Left ventricle myocardium inferior (tissue), 1 donor: ENCODE results near the gene PARVG. TPM values are rescaled to one million over a fixed set of nuclear protein-coding genes. Genes with fewer than 3 reads are reported as not detected.
A peak's percentile ranks its signal among the peaks of the same experiment; 100 is the strongest.

ENCODE experiments used
- DNase-seq: peaks from one replicate; pipeline ENCODE4 v3.0.0-alpha.2; 2020
- H3K27ac ChIP-seq: fragments of 200-600 bp; replicated peaks from 2 replicates; pipeline ENCODE4 v1.8.0; 2021
- H3K27me3 ChIP-seq: fragments of 200-600 bp; 2 replicates; pipeline ENCODE4 v1.8.0; 2021; ENCODE audit warnings: low read depth
- H3K36me3 ChIP-seq: fragments of 200-600 bp; 2 replicates; pipeline ENCODE4 v1.8.0; 2021
- H3K4me1 ChIP-seq: fragments of 200-600 bp; 2 replicates; pipeline ENCODE4 v1.8.0; 2021
- H3K4me3 ChIP-seq: fragments of 200-600 bp; 2 replicates; pipeline ENCODE4 v1.8.0; 2021; ENCODE audit warnings: mild to moderate bottlenecking, moderate library complexity
- H3K9me3 ChIP-seq: fragments of 200-600 bp; replicated peaks from 2 replicates; pipeline ENCODE4 v1.8.0; 2021
- CTCF ChIP-seq: fragments of 200-600 bp; IDR thresholded peaks from 2 replicates; pipeline ENCODE4 v1.8.0; 2021; ENCODE audit warnings: antibody characterized with exemption, mild to moderate bottlenecking, borderline replicate concordance
- intact Hi-C: fragments of 100-400 bp; cut with micrococcal nuclease; formaldehyde crosslinking; loops from one replicate; pipeline ENCODE4 v1.11.0; 2022
- total RNA-seq: library from RNA; stranded (reverse); fragmentation: NEBNext Ultra II Directional; extraction: Animal tissue kit (Norgen Biotek cat#: 25700); gene quantifications from one replicate; pipeline ENCODE4 v1.2.1, GENCODE V29; 2021
- donor health status: DM: no; HTN: yes; CAD: no; lungs with severe emphysema.

PARVG gene
- total RNA-seq, 1 donor from 2014 or later: 2.8 TPM

DNA sequence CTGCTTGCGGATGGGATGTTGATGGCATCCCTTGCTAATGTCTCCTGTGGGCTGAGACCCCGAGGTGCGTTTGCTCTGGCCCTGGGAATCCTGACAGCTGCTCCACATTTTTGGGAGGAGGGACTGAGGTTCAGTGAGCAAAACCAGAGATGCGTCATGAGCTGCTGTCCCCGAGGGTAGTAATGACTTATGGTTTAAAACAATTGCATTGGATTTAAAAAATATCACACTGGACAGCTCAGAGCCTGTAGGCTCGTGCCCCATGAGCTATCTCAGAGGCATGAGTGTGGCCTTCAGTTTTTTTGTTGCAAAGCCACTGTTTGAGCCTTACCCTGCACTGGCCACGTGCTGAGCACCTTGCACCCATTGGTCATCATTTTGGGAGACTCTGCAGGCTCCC lies 20.9 kb upstream of the PARVG start:
- H3K36me3 ChIP-seq: peaks cover 83% of the 10 kb centered on the region
- intact Hi-C loops: no loop called here
- DNase-seq: no peak

DNA sequence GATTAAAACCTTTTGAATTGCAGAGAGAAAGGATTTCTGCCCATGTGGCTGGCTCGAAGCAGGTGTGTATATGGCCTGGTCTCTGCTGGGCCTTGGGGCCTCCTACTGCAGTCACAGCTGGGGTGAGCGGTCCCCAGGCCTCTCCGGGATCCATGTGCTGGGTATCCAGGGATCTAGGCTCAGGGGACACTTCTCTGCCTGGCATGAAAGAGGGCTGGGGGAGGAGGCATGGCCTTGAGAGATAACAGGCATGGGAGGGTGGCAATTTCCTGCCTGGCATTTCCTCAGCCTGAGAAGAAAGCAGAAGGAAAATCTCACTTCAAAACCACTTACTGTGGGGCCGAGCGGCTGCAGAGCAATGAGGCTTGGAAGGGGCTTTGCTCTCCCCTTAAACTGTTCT lies 20.3 kb upstream of the PARVG start:
- H3K27ac ChIP-seq: no peak overlapping the region

More for the DNA sequence above, 20.9 kb upstream of the PARVG start:
- Histone ChIP-seq H3K9me3 (no peaks in the 10 kb centered on the region), H3K27ac (no peak overlapping the region), H3K4me1 (peaks cover 4% of the 10 kb centered on the region), H3K27me3 (no peaks in the 10 kb centered on the region), H3K4me3 (no peak overlapping the region)
- TF ChIP-seq CTCF: no peak

GRCh38 chr22:44161673-44162072 lies 19.1 kb upstream of the PARVG start:
- Histone ChIP-seq H3K27me3 (no peaks in the 10 kb centered on the region), H3K9me3 (no peaks in the 10 kb centered on the region), H3K36me3 (peaks cover 89% of the 10 kb centered on the region), H3K27ac (no peak overlapping the region), H3K4me3 (no peak overlapping the region), H3K4me1 (peaks cover 4% of the 10 kb centered on the region)
- intact Hi-C loops: no loop called here
- no peak for TF ChIP-seq CTCF
- DNase-seq: peak; percentile 4

More for the DNA sequence above, 20.3 kb upstream of the PARVG start:
- H3K9me3 ChIP-seq: no peaks in the 10 kb centered on the region
- H3K36me3 ChIP-seq: peaks cover 85% of the 10 kb centered on the region
- peaks cover 4% of the 10 kb centered on the region for H3K4me1 ChIP-seq
- no peak for TF ChIP-seq CTCF
- no peak overlapping the region for H3K4me3 ChIP-seq
- intact Hi-C loops: no loop called here
- H3K27me3 ChIP-seq: no peaks in the 10 kb centered on the region
- no peak for DNase-seq

GRCh38 chr22:44162960-44163359 lies 17.8 kb upstream of the PARVG start:
- H3K27ac ChIP-seq: no peak overlapping the region
- no peaks in the 10 kb centered on the region for H3K9me3 ChIP-seq
- intact Hi-C loops: no loop called here
- H3K4me1 ChIP-seq: peaks cover 4% of the 10 kb centered on the region
- TF ChIP-seq CTCF: no peak
- H3K36me3 ChIP-seq: peaks cover 89% of the 10 kb centered on the region
- H3K27me3 ChIP-seq: no peaks in the 10 kb centered on the region
- peak; percentile 5 for DNase-seq
- no peak overlapping the region for H3K4me3 ChIP-seq

- DNase-seq: peak; percentile 7
- Histone ChIP-seq H3K4me1 (peaks cover 4% of the 10 kb centered on the region), H3K36me3 (peaks cover 89% of the 10 kb centered on the region), H3K27ac (no peak overlapping the region), H3K9me3 (no peaks in the 10 kb centered on the region), H3K27me3 (no peaks in the 10 kb centered on the region), H3K4me3 (no peak overlapping the region)
- TF ChIP-seq CTCF: no peak
- intact Hi-C loops: no loop called here
Measured at GRCh38 chr22:44163536-44163935, 17.2 kb upstream of the PARVG start.

- DNase-seq: peak; percentile 2
- Histone ChIP-seq H3K9me3 (no peaks in the 10 kb centered on the region), H3K4me3 (no peak overlapping the region), H3K27ac (no peak overlapping the region), H3K27me3 (no peaks in the 10 kb centered on the region), H3K4me1 (peaks cover 4% of the 10 kb centered on the region), H3K36me3 (peaks cover 88% of the 10 kb centered on the region)
- no peak for TF ChIP-seq CTCF
- intact Hi-C loops: no loop called here
Measured at GRCh38 chr22:44164031-44164430, 16.7 kb upstream of the PARVG start.
